ENCODE measurements around the gene ZC3H18.

- TF ChIP-seq CTCF (IDR thresholded peaks at IDR 0.05; ENCODE audit: poor library complexity, severe bottlenecking) (no peak), EZH2 (IDR thresholded peaks at IDR 0.05; ENCODE audit: borderline replicate concordance, insufficient read depth, low read length, poor library complexity, severe bottlenecking) (no peak), POLR2AphosphoS5 (IDR thresholded peaks at IDR 0.05) (no peak), TAF1 (IDR thresholded peaks at IDR 0.05; ENCODE audit: low read depth) (no peak), EP300 (conservative IDR thresholded peaks at IDR 0.05; ENCODE audit: poor library complexity, severe bottlenecking) (no peak), SMC3 (conservative IDR thresholded peaks at IDR 0.05; ENCODE audit: poor library complexity) (no peak), RAD21 (conservative IDR thresholded peaks at IDR 0.05) (no peak)
- TF ChIP-seq, protein P1, sequence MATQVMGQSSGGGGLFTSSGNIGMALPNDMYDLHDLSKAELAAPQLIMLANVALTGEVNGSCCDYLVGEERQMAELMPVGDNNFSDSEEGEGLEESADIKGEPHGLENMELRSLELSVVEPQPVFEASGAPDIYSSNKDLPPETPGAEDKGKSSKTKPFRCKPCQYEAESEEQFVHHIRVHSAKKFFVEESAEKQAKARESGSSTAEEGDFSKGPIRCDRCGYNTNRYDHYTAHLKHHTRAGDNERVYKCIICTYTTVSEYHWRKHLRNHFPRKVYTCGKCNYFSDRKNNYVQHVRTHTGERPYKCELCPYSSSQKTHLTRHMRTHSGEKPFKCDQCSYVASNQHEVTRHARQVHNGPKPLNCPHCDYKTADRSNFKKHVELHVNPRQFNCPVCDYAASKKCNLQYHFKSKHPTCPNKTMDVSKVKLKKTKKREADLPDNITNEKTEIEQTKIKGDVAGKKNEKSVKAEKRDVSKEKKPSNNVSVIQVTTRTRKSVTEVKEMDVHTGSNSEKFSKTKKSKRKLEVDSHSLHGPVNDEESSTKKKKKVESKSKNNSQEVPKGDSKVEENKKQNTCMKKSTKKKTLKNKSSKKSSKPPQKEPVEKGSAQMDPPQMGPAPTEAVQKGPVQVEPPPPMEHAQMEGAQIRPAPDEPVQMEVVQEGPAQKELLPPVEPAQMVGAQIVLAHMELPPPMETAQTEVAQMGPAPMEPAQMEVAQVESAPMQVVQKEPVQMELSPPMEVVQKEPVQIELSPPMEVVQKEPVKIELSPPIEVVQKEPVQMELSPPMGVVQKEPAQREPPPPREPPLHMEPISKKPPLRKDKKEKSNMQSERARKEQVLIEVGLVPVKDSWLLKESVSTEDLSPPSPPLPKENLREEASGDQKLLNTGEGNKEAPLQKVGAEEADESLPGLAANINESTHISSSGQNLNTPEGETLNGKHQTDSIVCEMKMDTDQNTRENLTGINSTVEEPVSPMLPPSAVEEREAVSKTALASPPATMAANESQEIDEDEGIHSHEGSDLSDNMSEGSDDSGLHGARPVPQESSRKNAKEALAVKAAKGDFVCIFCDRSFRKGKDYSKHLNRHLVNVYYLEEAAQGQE (IDR thresholded peaks at IDR 0.05; ENCODE audit: borderline replicate concordance), result no peak
Measured at GRCh38 chr16:88619859-88620815, 49.9 kb downstream of the ZC3H18 start.
